ENCODE measurements around the gene EIF2AK2. TPM values are rescaled to one million over a fixed set of nuclear protein-coding genes. Genes with fewer than 3 reads are reported as not detected.

Gene EIF2AK2
- total RNA-seq, 1 donor: 42.3 TPM

DNA sequence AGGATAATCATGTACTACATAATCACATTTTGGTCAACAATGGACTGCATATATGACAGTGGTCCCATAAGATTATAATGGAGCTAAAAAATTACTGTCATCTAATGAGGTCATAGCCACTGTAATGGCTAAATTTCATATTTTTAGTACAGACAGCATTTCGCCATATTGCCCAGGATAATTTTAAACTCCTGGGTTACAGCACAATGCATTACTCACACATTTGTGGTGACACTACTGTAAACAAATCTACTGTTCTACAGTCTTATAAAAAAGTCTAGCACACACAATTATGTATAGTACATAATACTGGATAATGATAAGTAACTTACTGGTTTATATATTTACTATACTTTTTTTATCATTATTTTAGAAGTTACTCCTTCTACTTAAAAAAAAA lies 12.8 kb downstream of the EIF2AK2 start:
- no peak overlapping the region for H2AFZ ChIP-seq (ENCODE audit: low read length)
- DNase-seq (ENCODE audit: insufficient read length, low spot score, missing footprints): no peak
- H3K36me3 ChIP-seq (ENCODE audit: insufficient read depth, low read length): peaks cover 54% of the 10 kb centered on the region
- H3K27me3 ChIP-seq (ENCODE audit: insufficient read depth, low read length): no peaks in the 10 kb centered on the region
- H3K4me1 ChIP-seq (ENCODE audit: insufficient read depth, low read length): no peaks in the 10 kb centered on the region
- TF ChIP-seq, protein P1, sequence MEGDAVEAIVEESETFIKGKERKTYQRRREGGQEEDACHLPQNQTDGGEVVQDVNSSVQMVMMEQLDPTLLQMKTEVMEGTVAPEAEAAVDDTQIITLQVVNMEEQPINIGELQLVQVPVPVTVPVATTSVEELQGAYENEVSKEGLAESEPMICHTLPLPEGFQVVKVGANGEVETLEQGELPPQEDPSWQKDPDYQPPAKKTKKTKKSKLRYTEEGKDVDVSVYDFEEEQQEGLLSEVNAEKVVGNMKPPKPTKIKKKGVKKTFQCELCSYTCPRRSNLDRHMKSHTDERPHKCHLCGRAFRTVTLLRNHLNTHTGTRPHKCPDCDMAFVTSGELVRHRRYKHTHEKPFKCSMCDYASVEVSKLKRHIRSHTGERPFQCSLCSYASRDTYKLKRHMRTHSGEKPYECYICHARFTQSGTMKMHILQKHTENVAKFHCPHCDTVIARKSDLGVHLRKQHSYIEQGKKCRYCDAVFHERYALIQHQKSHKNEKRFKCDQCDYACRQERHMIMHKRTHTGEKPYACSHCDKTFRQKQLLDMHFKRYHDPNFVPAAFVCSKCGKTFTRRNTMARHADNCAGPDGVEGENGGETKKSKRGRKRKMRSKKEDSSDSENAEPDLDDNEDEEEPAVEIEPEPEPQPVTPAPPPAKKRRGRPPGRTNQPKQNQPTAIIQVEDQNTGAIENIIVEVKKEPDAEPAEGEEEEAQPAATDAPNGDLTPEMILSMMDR (IDR thresholded peaks at IDR 0.05; ENCODE audit: extremely low read depth, low read depth, low read length): no peak
- no peak overlapping the region for H3K4me2 ChIP-seq (ENCODE audit: insufficient read depth, low read length)
- H4K20me1 ChIP-seq (ENCODE audit: insufficient read depth, low read length): peaks cover 1% of the 10 kb centered on the region
- no peak overlapping the region for H3K27ac ChIP-seq (ENCODE audit: low read depth, low read length)
- H3K4me3 ChIP-seq (ENCODE audit: insufficient read depth, low read length): no peak overlapping the region
- H3K79me2 ChIP-seq (ENCODE audit: insufficient read depth, low read length): peaks cover 9% of the 10 kb centered on the region
- H3K9me3 ChIP-seq (ENCODE audit: low read depth, low read length): no peaks in the 10 kb centered on the region

DNA sequence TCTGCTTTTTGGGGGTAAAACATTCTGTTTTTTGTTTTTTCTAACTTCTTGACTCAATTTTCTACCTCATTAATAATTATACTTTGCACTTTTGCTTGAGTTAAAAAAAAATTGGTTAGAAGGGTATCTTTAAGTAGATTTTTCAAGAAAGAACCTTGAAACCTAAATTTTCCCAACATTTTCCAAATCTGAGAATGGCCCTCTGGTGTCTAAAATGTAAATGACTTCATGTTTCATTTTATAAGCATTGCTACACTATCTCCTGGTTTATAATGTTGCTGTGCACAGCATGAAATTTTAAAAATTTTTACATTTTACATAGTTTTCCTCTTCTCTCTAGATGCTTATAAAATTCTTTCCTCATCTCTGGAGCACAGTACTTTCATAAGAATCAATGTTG lies 14.2 kb downstream of the EIF2AK2 start:
- Histone ChIP-seq H3K79me2 (ENCODE audit: insufficient read depth, low read length) (no peaks in the 10 kb centered on the region), H3K4me3 (ENCODE audit: insufficient read depth, low read length) (no peak overlapping the region), H3K27ac (ENCODE audit: low read depth, low read length) (no peak overlapping the region), H2AFZ (ENCODE audit: low read length) (no peak overlapping the region), H3K36me3 (ENCODE audit: insufficient read depth, low read length) (peaks cover 51% of the 10 kb centered on the region), H4K20me1 (ENCODE audit: insufficient read depth, low read length) (no peaks in the 10 kb centered on the region), H3K4me2 (ENCODE audit: insufficient read depth, low read length) (no peak overlapping the region), H3K9me3 (ENCODE audit: low read depth, low read length) (no peaks in the 10 kb centered on the region), H3K27me3 (ENCODE audit: insufficient read depth, low read length) (no peaks in the 10 kb centered on the region), H3K4me1 (ENCODE audit: insufficient read depth, low read length) (no peaks in the 10 kb centered on the region)
- DNase-seq (ENCODE audit: insufficient read length, low spot score, missing footprints): no peak
- TF ChIP-seq, protein P1 (IDR thresholded peaks at IDR 0.05; ENCODE audit: extremely low read depth, low read depth, low read length): no peak

DNA sequence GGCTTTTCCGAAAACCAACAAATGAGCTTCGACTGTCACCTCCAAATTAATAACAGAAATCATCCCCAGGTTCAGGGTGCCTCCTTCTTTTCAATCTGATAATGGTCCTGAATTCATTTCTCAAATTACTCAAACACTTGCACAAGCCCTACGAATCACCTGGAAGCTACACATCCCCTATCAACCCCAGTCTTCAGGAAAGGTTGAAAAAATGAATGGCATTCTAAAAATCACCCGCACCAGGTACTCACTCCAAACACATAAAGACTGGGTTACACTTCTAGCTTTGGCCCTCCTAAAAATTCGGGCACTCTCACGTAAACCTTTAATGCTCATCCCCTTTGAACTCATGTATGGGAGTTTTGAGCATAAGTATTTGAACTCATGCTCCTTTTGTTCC lies 23.9 kb downstream of the EIF2AK2 start:
- no peak overlapping the region for H3K4me3 ChIP-seq (ENCODE audit: insufficient read depth, low read length)
- peaks cover 2% of the 10 kb centered on the region for H4K20me1 ChIP-seq (ENCODE audit: insufficient read depth, low read length)
- no peak for DNase-seq (ENCODE audit: insufficient read length, low spot score, missing footprints)
- H3K9me3 ChIP-seq (ENCODE audit: low read depth, low read length): no peaks in the 10 kb centered on the region
- H3K4me2 ChIP-seq (ENCODE audit: insufficient read depth, low read length): no peak overlapping the region
- TF ChIP-seq, protein P1 (IDR thresholded peaks at IDR 0.05; ENCODE audit: extremely low read depth, low read depth, low read length): no peak
- H3K79me2 ChIP-seq (ENCODE audit: insufficient read depth, low read length): peaks cover 4% of the 10 kb centered on the region
- no peaks in the 10 kb centered on the region for H3K27me3 ChIP-seq (ENCODE audit: insufficient read depth, low read length)
- H3K4me1 ChIP-seq (ENCODE audit: insufficient read depth, low read length): no peaks in the 10 kb centered on the region
- peaks cover 61% of the 10 kb centered on the region for H3K36me3 ChIP-seq (ENCODE audit: insufficient read depth, low read length)
- no peak overlapping the region for H2AFZ ChIP-seq (ENCODE audit: low read length)
- H3K27ac ChIP-seq (ENCODE audit: low read depth, low read length): no peak overlapping the region

DNA sequence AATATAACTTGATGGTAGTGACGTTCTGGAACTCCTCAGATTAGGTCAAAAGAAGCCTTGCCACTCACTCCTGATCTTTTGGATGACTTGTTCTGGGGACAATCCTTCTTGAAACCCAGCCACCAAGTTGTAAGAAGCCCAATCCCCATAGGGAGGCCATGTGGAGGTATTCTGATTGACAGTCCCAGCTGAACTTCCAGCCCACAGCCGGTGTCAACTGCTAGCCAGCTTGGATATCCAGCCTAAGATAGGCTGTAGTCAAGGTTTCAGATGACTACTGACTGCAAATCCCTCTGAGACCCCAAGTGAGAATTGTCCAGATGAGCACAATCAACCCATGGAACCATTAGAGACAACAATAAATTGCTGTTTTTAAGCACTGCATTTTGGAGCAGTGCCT lies 31.4 kb downstream of the EIF2AK2 start:
- Histone ChIP-seq H3K27me3 (ENCODE audit: insufficient read depth, low read length) (no peaks in the 10 kb centered on the region), H3K4me1 (ENCODE audit: insufficient read depth, low read length) (no peaks in the 10 kb centered on the region), H4K20me1 (ENCODE audit: insufficient read depth, low read length) (peaks cover 2% of the 10 kb centered on the region), H3K4me2 (ENCODE audit: insufficient read depth, low read length) (no peak overlapping the region), H3K79me2 (ENCODE audit: insufficient read depth, low read length) (peaks cover 2% of the 10 kb centered on the region), H3K36me3 (ENCODE audit: insufficient read depth, low read length) (peaks cover 22% of the 10 kb centered on the region), H3K9me3 (ENCODE audit: low read depth, low read length) (no peaks in the 10 kb centered on the region), H3K4me3 (ENCODE audit: insufficient read depth, low read length) (no peak overlapping the region), H3K27ac (ENCODE audit: low read depth, low read length) (no peak overlapping the region), H2AFZ (ENCODE audit: low read length) (no peak overlapping the region)
- no peak for DNase-seq (ENCODE audit: insufficient read length, low spot score, missing footprints)
- TF ChIP-seq, protein P1 (IDR thresholded peaks at IDR 0.05; ENCODE audit: extremely low read depth, low read depth, low read length): no peak

All from osteoblast (primary cell).